Medulla oblongata (tissue), 1 donor: ENCODE data around the gene HEATR5B.
"Not testable (repeated sequence)": the region's sequence is repeated elsewhere in the genome, so short reads cannot be mapped to it uniquely, and the experiment has no call there.

Experiments used
- DNase-seq: peaks from one replicate; pipeline ENCODE4 v3.0.0-alpha.2; 2015; ENCODE audit errors: extremely low spot score

HEATR5B gene

GRCh38 chr2:37061776-37062175, 22.4 kb downstream of the HEATR5B start:
- DNase-seq: no peak

DNA sequence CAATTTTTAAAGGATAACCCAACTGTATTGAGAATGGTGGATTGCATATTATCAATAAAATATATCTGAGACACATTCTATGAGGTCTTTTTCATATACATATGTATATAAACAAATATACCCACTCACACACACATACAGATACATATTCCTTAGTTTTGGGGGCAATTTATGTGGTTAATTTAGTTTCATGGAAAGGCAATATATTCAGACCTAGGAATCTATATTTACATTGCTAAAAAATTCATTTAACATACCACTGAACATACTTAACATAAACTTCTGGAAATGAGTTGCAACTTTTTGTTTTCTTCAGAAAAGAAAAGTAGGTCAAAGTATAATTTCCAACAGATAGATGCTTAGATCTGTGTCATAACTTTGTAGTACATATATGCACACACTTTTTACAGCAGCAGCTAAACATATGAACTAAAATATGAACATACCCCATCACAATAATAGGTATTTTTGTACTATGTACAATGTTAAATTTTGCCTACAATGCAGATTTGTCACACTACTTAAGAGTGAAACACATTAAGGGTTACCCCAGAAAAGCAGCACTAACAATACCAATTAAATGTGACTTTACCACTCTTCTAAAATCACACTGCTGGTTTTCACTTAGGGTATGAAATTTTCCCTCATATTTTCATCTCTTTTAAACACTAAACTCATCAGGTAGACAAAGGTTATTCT, 23.0 kb downstream of the HEATR5B start:
- DNase-seq: no peak

DNA sequence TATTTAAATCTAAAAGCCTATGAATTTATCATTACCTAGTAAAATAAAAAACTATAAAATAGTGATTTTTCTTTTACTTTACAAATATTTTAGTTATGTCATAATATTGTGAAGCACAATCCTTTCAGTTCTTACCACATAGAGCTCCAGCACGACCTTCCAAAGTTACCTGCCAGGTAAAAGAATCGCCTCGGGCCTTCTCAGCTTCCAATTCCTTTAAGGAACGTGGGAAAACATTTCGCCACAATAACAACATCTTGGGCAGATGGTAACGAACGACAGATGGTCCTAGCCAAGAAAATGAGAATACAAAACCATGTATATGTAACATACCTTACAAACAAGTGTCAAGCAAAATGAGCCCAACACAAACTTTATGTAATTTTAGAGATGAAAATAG, 23.7 kb downstream of the HEATR5B start:
- no peak for DNase-seq

DNA sequence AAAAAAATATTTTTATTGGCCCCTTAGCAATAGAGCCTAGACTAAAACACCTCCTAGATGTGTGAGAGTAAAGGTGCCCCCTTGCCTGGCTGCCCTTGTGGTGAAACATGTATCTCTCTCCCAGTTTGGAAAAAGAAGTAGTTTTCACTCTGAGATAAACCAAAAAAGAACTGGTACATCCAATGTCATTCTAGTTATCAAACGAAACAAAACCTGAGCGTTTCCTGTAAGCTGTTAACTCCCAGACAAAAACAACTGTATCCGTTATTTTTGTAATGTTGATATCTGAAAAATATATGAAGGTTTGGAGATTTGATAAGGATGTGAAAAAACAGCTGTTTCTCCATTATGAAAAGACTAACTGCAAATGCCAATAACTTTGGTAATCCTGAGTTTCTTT, 24.3 kb downstream of the HEATR5B start:
- DNase-seq: no peak

- DNase-seq: no peak
These were observed 31.4 kb downstream of the HEATR5B start for GRCh38 chr2:37052600-37053332.

- DNase-seq: no peak
These were observed 44.6 kb downstream of the HEATR5B start for GRCh38 chr2:37039580-37039979.

DNA sequence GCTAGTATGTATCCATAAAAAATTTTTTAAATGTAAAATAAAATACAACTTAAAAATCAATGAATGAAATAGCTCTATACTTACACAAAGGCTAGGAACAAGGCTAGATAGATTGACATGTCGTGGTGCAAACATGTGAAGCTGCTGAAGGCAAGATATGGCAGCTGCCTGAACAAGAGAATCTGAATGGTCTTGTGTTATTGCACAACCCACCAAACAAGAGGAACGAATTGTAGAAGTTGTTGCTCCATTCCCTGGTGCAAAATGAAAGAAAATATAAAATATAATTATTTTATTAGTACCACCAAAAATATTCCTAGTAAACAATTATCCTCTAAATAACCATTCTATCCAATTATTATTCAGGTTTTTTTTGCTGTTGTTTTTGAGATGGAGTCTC, 46.4 kb downstream of the HEATR5B start:
- no peak for DNase-seq

- DNase-seq: no peak
These were observed 54.4 kb downstream of the HEATR5B start for GRCh38 chr2:37029758-37030157.

DNA sequence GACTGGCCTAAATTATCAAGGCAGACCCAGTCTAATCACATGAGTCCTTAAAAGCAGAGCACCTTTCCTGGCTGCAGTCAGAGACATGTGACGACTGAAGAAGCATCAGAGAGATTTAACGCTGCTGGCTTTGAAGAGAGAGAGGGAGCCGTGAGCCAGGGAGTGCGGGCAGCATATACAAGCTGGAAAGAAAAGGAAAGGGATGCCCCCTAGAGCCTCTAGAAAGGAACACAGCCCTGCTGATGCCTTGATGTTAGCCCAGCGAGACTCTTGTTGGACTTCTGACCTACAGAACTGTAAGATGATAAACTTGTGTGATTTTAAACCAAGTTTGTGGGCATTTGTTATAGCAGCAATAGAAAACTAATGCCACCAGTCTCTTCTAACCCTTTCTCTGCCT, 58.1 kb downstream of the HEATR5B start:
- DNase-seq: no peak

DNA sequence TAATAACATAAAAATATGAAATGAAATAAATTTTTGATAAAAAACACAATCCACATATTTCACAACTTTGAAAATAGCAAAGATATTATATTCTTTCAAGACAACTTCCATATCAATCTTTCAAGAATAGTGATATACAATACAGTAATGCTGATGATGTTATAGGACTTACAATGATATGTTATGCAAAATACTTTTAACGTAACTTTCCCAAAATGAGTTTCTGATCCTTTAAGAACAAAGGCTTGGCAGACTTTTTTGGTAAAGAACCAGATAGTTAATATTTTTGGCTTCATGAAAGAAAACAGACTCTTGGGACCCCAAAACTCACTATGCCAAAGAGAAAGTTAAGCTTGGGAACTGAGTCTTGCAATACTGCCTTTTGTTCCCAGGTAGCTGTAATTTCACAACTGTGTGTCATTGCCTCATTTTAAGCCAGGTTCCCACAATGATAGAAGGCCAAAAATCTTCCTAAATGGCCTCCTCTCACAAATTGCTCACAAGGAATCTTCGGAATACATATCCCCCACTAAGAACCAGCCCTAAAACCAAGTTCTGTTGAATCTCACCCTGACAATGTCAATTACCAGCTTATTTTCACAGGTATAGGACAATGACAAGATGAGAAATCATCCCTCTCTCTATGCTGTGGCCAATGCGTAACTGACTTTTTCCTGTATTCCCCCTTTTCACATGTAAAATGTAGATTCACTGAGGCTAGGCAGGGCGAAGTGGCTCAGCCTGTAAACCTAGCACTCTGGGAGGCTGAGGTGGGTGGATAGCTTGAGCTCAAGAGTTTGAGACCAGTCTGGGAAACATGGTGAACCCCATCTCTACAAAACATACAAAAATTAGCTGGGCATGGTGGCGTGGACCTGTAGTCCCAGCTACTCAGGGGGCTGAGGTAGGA, 63.0 kb downstream of the HEATR5B start:
- no peak for DNase-seq

DNA sequence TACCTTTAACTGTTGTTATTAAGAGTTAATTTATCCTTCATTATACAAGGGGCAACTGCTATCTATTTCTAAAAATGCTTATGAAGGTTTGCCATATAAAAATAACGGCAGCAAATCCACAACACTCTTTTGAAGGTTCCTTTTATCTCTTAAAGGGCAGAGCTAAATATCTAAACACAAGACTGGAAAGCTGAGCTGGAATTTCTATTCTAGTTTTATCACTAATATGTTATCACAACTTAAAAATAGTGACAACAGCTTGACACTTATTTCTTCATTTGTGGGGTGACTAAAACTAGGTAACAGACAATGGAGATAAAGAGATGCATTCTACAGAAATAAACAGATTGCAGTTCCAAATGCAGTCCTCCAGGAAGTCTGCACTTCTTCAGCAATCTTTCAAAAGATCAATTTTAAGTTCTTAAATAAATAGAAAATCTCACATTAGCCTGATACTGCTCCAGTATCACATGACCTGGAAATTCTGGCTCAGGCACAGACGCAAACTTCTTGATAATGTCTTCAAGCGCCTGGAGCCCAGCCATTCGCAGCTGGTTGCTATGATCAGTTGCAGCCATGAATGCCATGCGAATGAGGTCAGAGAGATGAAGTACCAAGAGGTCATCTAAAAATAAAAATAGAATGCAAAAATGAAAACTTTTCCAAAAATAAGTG, 63.8 kb downstream of the HEATR5B start:
- DNase-seq: no peak

GRCh38 chr2:37013315-37013641, 70.9 kb downstream of the HEATR5B start:
- DNase-seq: no peak

- no peak for DNase-seq
These were observed 73.0 kb downstream of the HEATR5B start for GRCh38 chr2:37011130-37011529.

DNA sequence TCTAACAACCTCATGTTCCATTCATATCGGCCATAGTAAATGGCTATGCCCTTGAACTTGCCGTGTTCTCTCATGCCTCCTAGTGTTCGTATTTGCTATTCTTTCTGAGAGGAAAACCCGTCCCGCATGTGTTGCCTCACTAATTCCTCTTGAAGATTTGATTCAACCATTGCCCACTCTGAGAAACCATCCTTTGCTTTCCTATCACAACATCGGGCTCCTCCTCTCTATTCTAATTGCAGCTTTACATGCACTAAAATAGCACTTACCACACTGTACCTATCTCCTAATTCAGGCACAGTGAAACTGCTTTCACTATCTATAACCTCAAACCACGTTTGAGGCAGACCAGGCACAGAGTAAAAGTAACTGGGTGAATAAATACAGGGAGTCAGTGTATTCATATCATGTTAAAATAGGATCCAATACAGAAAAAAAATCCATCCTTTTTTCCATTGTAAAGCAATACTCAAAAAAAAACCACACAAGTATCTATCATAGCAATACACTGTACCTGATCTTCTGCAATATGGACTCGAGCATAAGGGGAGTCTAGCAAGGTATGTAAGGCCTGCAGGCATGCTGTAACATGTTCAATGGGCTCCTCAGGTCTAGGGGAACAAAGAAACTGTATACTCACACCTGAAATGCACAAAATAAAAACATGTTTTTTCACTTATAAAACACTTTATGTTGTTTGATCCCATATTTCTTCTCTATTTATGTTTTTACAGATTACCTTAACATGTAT, 78.9 kb downstream of the HEATR5B start:
- peak; percentile 18 for DNase-seq

DNA sequence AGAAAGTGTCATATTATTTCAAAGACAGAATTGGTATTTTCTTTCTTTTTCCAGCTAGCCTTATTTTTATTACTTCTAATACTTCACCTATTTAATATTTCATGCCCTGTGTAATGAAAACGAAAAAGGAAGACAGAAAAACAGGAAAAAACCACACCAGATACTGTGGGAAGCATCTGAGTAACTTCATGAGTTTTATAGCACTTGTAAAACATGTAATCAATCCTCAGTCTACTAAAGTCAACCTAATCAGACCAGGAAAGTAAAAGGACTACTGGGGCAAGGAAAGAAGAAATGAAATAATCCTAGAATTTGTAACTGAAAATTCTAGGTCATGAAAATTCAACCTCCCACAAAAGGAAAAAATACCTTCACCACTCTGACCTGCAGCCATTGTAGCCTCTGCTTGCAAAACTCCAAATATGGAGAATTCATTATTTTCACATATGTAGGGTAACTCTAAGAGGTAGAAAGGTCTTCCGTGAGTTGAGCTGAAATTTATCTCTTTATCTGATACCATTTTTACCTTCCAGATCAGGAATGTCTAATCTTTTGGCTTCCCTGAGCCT, 83.1 kb downstream of the HEATR5B start:
- DNase-seq: no peak

DNA sequence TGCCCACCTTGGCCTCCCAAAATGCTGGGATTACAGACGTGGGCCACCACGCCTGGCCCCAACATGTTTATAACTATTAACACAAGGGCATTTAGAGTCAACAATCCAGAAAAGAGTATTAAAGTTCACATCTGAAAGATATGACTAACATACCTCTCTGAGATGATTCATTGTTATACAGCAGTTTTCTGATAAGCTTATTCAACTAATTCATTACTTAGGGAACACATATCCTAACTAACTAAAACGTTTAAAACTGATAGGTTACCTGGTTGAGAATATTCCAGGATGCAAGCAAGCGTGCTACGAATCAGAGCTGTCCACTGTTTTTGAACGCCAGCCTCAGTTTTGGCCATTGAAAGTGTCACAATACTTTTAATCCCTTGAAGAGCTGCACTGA, 83.9 kb downstream of the HEATR5B start:
- no peak for DNase-seq

DNA sequence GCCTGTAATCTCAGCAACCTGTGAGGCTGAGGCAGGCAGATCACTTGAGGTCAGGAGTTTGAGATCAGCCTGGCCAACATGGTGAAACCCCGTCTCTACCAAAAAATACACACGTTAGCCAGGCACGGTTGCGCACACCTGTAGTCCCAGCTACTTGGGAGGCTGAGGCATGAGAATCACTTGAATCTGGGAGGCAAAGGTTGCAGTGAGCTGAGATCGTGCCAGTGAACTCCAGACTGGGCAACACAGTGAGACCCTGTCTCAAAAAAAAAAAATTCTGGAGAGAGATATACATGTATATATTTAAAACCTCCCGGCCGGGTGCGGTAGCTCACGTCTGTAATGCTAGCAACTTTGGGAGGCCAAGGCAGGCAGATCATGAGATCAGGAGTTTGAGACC, 84.8 kb downstream of the HEATR5B start:
- DNase-seq: not testable (repeated sequence)

DNA sequence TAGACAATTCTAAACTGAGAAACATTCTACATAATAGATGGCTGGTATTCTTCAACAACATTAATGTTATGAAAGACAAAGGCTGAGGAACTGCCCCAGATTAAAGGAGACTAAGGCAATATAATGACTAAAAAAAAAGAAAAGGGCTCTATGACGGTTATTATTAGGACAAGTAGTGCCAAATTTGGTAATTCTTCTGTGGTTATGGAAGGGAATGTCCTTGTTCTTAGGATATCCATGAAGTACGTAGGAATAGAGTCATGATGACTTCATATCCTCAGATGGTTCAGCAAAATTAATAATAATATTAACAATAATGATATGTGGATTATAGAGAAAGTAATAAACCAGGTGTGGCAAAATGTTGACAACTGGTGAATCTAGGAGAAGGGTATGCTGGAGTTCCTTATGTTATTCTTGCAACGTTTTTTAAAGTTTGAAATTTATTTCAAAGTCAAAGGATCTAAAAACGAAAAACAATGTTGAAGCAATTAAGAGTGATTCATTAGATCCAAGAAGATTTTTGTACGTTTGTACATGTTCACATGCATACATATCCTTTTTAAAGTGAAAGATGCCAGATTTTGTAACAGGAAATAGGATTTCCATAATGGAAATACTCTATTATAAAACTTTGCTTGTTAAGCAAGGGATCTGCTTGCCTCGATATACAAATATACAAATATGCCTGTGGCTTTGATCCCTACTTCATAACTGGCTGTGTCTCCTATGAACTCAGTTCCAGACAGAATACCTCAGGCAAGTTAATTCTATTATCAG, 90.1 kb downstream of the HEATR5B start:
- DNase-seq: no peak

DNA sequence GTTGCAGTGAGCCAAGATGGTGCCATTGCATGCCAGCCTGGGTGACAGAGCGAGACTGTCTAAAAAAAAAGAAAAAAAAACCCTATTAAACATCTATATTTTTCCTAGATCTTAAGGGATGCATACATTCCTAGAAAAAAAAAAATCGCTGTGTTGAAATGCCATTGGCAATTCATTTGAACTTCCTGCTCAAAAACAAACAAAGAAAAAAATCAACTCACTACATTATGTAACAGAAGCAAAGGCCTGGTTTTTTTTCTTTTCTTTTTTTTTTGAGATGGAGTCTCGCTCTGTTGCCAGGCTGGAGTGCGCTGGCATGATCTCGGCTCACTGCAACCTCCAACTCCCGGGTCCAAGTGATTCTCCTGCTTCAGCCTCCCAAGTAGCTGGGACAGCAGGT, 96.2 kb downstream of the HEATR5B start:
- no peak for DNase-seq

DNA sequence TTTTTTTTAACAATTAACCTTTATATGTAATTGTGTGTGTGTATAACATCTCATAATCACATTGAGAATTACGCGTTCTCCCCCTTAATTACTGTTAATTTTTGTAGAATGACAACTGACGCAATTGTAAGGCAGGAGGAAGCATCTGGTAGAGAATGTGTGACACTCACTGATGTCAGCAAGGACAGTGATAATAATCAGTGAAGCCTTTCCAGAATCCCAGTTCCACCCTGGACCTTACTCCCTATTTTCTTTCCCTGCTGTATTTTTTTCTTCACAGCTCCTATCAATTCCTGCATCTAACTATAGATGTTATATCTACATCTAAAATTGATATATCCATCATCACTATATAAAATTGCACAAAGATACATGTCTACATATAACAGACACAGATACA, 101.7 kb downstream of the HEATR5B start:
- no peak for DNase-seq
